ENCODE measurements around the gene PPP1R14B. TPM values are rescaled to one million over a fixed set of nuclear protein-coding genes. Genes with fewer than 3 reads are reported as not detected.

PPP1R14B gene
- total and polyA plus RNA-seq, 2 of the 13 experiments (the other 11 are each of a cell fraction or from before 2014, with no cell fraction given) = 110 to 148 TPM

DNA sequence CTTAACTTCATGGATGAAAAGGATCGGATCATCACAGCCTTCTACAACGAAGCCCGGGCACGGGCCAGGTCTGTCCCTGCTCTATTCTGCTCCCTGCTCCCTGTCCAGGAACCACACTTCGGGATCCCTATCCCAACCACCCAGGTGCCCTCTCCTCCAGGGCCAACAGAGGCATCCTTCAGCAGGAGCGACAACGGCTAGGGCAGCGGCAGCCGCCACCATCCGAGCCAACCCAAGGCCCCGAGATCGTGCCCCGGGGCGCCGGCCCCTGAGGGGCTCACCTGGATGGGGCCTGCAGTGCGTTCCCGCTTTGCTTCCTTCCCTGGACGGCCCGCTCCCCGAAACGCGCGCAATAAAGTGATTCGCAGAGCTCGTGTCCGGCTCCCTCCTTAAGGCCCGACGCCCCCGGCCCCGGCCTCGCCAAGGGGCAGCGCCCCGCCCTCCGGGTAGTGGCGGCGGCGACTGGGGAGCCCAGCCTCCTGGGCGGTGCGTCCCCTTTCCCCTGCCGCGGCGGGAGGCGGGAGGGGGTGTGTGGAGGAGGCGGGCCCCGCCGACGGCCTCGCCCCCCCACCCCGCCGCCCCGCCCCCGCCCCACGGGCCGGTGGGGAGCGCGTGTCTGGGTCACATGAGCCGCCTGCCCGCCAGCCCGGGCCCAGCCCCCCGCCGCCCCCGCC lies 12.7 kb downstream of the PPP1R14B start, which contains the start of gene VEGFB (continued):
- TF ChIP-seq, protein P1, sequence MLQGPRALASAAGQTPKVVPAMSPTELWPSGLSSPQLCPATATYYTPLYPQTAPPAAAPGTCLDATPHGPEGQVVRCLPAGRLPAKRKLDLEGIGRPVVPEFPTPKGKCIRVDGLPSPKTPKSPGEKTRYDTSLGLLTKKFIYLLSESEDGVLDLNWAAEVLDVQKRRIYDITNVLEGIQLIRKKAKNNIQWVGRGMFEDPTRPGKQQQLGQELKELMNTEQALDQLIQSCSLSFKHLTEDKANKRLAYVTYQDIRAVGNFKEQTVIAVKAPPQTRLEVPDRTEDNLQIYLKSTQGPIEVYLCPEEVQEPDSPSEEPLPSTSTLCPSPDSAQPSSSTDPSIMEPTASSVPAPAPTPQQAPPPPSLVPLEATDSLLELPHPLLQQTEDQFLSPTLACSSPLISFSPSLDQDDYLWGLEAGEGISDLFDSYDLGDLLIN (CRISPR knock-in tag; IDR thresholded peaks at IDR 0.05; ENCODE audit: borderline replicate concordance) = no peak
- TF ChIP-seq, protein P2, sequence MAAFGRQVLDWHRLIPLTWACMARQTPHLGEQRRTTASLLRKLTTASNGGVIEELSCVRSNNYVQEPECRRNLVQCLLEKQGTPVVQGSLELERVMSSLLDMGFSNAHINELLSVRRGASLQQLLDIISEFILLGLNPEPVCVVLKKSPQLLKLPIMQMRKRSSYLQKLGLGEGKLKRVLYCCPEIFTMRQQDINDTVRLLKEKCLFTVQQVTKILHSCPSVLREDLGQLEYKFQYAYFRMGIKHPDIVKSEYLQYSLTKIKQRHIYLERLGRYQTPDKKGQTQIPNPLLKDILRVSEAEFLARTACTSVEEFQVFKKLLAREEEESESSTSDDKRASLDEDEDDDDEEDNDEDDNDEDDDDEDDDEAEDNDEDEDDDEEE (CRISPR knock-in tag; IDR thresholded peaks at IDR 0.05) = peak; percentile 41; the same call in 1 of the 2 replicates
- TF ChIP-seq, protein P3, sequence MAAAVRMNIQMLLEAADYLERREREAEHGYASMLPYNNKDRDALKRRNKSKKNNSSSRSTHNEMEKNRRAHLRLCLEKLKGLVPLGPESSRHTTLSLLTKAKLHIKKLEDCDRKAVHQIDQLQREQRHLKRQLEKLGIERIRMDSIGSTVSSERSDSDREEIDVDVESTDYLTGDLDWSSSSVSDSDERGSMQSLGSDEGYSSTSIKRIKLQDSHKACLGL (CRISPR knock-in tag; IDR thresholded peaks at IDR 0.05) = no peak; the same call in 1 of the 2 replicates
- no peak for TF ChIP-seq JUND (CRISPR knock-in tag; IDR thresholded peaks at IDR 0.05)
- TF ChIP-seq ASH2L (IDR thresholded peaks at IDR 0.05; ENCODE audit: insufficient read length, low read depth, low read length) = no peak
- TF ChIP-seq, protein P4, sequence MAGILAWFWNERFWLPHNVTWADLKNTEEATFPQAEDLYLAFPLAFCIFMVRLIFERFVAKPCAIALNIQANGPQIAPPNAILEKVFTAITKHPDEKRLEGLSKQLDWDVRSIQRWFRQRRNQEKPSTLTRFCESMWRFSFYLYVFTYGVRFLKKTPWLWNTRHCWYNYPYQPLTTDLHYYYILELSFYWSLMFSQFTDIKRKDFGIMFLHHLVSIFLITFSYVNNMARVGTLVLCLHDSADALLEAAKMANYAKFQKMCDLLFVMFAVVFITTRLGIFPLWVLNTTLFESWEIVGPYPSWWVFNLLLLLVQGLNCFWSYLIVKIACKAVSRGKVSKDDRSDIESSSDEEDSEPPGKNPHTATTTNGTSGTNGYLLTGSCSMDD (CRISPR knock-in tag; IDR thresholded peaks at IDR 0.05) = no peak
- no peak for TF ChIP-seq DNMT1 (CRISPR knock-in tag; IDR thresholded peaks at IDR 0.05)
- TF ChIP-seq, protein P5, sequence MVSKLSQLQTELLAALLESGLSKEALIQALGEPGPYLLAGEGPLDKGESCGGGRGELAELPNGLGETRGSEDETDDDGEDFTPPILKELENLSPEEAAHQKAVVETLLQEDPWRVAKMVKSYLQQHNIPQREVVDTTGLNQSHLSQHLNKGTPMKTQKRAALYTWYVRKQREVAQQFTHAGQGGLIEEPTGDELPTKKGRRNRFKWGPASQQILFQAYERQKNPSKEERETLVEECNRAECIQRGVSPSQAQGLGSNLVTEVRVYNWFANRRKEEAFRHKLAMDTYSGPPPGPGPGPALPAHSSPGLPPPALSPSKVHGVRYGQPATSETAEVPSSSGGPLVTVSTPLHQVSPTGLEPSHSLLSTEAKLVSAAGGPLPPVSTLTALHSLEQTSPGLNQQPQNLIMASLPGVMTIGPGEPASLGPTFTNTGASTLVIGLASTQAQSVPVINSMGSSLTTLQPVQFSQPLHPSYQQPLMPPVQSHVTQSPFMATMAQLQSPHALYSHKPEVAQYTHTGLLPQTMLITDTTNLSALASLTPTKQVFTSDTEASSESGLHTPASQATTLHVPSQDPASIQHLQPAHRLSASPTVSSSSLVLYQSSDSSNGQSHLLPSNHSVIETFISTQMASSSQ (IDR thresholded peaks at IDR 0.05; ENCODE audit: low read depth) = no peak
- TF ChIP-seq, protein P5 (CRISPR knock-in tag; IDR thresholded peaks at IDR 0.05; ENCODE audit: borderline replicate concordance) = no peak
- TF ChIP-seq TOE1 (CRISPR knock-in tag; IDR thresholded peaks at IDR 0.05) = no peak
- TF ChIP-seq SUZ12 (IDR thresholded peaks at IDR 0.05; ENCODE audit: low read depth, low read length) = no peak
- no peak for TF ChIP-seq ZNF224 (CRISPR knock-in tag; IDR thresholded peaks at IDR 0.05)
- TF ChIP-seq ZZZ3 (CRISPR knock-in tag; IDR thresholded peaks at IDR 0.05; ENCODE audit: borderline replicate concordance) = no peak
- no peak for TF ChIP-seq ZNF441 (CRISPR knock-in tag; IDR thresholded peaks at IDR 0.05; ENCODE audit: borderline replicate concordance)
- TF ChIP-seq NFYB (CRISPR knock-in tag; IDR thresholded peaks at IDR 0.05) = no peak
- no peak for TF ChIP-seq SIX4 (CRISPR knock-in tag; IDR thresholded peaks at IDR 0.05)
- TF ChIP-seq GATAD1 (CRISPR knock-in tag; IDR thresholded peaks at IDR 0.05) = no peak

All from HepG2 (cell line).